HG03159 (cell line): ENCODE data around the gene OIT3.

ENCODE experiments used
- ATAC-seq: cut with Tn5 transposase; IDR thresholded peaks from one replicate; pipeline ENCODE4 v1.9.1; 2021; ENCODE audit warnings: mild to moderate bottlenecking, moderate library complexity; ENCODE audit not compliant: unreplicated experiment

The OIT3 gene

DNA sequence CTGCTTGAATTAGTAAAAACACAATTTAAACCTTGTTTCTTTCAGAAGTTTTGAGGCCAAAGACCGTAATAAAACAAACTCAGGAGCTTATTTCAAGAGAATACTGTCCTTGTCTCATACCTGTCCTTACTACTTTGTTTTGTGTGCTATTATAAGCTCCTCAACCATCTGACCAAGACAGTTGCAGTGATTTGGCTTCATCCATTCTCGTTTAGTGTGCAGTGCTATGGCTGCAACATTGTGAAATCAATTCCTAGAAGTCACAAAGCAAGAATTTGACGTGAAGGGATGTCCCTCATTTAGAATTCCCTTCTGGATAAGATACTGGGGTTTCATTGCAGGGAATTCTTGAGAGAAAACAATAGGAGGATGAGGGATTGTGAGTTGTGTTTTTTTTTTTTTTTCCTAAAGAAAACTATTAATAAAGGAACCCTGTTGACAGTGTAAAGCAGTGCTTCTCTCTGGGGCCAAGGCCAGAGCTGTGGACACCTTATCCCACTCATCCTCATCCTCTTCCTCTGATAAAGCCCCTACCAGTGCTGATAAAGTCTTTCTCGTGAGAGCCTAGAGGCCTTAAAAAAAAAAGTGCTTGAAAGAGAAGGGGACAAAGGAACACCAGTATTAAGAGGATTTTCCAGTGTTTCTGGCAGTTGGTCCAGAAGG is at the start of gene OIT3:
OIT3 (plus strand) TSS at position 604 of the 663 bp plus-strand sequence. CDS start 60 bp downstream, outside the sequence.
- ATAC-seq = no peak

- ATAC-seq = no peak
These were observed 47.3 kb upstream of the OIT3 start for GRCh38 chr10:72846238-72846637.

GRCh38 chr10:72847681-72848080 is 45.9 kb upstream of the OIT3 start:
- no peak for ATAC-seq

GRCh38 chr10:72850861-72851260 is 42.7 kb upstream of the OIT3 start:
- no peak for ATAC-seq

DNA sequence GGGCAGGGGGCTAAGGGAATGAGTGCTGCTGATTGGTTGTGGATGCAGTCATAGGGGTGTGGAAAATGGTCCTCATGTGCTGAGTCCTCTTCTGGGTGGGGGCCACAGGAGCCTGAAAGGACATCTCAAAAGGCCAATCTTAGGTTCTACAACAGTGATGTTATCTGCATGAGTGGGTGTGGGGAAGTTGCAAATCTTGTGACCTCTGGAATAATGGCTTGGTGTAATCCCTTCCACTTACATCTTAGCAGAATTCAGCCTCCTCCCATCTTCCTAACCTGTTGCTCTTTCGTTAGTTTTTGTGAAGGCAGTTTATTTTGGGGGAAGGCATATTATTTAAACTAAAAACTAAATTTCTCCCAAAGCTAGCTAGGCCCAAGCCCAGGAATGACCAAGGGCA is 42.0 kb upstream of the OIT3 start:
- no peak for ATAC-seq

GRCh38 chr10:72852508-72852907 is 41.0 kb upstream of the OIT3 start:
- no peak for ATAC-seq

DNA sequence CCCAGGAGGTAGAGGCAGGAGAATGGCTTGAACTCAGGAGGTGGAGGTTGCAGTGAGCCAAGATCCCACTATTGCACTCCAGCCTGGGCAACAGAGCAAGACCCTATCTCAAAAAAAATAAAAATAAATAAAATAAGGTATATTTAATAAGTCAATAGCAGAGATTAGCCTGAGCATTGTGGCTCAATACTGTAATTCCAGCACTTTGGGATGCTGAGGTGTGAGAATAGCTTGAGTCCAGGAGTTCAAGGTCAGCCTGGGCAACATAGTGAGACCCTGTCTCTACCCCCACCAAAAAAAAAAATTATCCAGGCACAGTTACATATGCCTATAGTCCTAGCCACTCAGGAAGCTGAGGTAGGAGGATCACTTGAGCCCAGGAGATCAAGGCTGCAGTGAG is 38.4 kb upstream of the OIT3 start:
- no peak for ATAC-seq

- no peak for ATAC-seq
These were observed 37.7 kb upstream of the OIT3 start for GRCh38 chr10:72855790-72856189.

DNA sequence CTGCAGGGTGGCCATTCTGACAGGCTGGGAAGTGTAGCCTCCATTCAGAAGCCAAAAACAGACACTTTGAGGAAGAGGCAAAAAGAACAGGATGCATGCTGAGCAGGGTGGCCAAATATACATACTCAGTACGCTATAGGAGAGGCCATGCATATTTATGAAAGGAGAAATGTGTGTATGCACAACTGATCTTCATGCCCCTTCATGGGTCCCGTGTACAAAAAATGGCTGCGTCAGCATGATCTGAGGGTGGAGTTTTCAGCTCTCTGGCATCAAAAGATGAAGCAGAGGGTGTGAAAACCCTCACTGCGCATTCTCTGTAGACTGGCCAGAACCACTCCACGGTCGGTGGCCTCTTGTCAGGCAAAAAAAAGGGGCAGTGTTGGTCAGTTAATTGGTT is 35.5 kb upstream of the OIT3 start:
- no peak for ATAC-seq

- ATAC-seq = no peak
These were observed 30.6 kb upstream of the OIT3 start for GRCh38 chr10:72862957-72863356.

GRCh38 chr10:72875250-72876055 is 18.1 kb upstream of the OIT3 start:
- ATAC-seq = no peak

DNA sequence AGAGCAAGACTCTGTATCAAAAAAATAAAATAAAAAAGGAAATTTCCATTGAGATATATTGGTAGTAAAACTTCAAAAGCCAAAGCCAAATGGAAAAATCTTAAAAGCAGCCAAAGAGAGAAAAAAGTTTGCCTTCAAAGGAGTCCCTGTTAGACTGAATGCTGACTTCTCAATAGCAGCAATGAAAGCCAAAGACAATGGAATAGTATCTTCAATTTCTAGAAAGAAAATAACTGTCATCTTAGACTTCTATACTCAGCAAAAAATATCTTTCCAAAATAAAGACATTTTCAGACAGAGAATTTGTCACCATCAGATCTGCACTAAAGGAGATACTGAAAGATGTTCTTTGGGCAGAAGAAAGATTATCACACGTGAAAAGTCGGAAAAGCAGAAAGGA is 14.3 kb upstream of the OIT3 start:
- no peak for ATAC-seq

- ATAC-seq = no peak
These were observed 12.2 kb upstream of the OIT3 start for GRCh38 chr10:72881291-72881690.

DNA sequence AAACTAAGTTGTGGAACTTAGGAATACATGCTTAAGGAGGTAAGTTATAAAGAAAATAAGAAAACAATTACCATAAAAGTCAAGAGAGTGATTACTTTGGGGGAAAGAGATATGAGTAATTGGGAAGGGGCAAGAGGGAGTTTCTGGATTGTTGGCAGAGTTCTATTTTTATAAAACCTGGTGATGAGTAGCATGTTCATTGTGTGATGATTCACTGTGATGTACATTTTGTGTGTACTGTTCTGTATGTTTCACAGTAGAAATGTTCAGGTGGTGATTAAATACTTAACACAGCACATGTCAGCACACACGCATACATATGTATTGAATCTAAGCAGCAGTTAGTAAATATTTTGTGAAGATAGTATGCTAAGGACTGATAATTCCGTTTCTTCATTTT is 9.7 kb upstream of the OIT3 start:
- ATAC-seq = no peak

DNA sequence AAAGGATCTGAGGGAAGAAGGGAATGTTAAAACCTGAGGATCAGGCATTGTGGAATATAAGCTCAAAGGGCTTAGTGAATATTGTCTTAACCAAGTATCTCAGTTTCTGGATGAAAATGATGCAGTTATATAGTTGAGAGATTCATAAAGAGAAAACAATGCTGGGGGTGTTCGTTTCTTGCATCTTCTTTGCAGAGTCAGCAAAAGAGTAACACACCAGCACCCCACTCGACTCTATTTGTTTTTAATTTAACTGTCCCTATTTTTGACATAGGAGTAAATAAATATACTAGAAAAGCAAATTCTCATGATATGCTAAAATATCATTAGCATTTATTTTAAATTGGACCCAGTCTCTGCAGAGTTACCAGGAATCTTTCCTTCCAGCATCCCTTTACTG is 7.6 kb upstream of the OIT3 start:
- no peak for ATAC-seq

- no peak for ATAC-seq
These were observed 6.9 kb upstream of the OIT3 start for GRCh38 chr10:72886621-72887020.

DNA sequence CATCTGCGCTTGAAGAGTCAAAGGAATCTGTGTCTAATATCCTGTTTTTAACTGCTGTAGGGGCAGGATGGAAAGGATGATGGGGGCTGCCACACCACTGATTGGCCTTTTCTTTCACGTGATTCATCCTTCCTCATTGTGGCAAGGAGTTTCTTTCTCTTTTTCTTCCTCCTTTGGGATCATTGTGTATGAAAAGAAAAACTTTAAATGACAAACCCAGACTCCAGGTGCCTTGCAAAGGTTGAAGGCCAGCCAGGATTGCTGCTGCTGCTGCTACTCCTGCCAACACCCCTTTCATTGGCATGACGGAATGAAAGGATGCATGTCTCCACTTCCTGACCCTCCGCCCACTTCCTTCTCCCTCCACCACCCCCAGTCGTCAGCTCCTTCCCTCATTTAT is 6.5 kb upstream of the OIT3 start:
- ATAC-seq = no peak

GRCh38 chr10:72888151-72888638 is 5.3 kb upstream of the OIT3 start:
- ATAC-seq = no peak

- no peak for ATAC-seq
These were observed 4.1 kb upstream of the OIT3 start for GRCh38 chr10:72889391-72889831.

DNA sequence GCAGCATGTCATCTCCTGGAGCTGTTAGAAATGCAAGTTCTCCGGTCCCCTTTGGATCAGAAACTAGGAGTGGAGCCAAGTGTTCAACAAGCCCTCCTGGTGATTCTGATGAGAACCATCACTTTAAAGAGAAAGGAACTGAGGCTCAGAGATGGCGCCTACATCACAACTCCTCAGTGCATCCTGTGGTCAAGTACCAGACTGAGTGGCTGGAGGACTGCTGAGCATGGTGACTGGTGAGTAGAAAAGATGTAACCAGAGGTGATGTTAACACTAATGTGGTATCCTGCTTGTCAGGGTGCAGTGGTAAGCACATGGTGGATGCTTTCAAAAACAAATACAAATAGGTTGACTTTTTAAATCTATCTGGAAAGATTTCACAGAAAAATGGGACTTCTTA is 3.5 kb upstream of the OIT3 start:
- ATAC-seq = no peak

GRCh38 chr10:72895236-72895850 is 1.8 kb downstream of the OIT3 start:
- ATAC-seq = no peak

- no peak for ATAC-seq
These were observed 5.1 kb downstream of the OIT3 start for GRCh38 chr10:72898616-72899015.
